ENCODE measurements around the gene FZD10. TPM values are rescaled to one million over a fixed set of nuclear protein-coding genes. Genes with fewer than 3 reads are reported as not detected.

The FZD10 gene
- polyA plus RNA-seq, 1 donor (not counting 4 experiments of a cell fraction or from before 2014, with no cell fraction given) = 0.55 TPM

GRCh38 chr12:130128790-130129735 is 33.2 kb upstream of the FZD10 start:
- Histone ChIP-seq H3K27ac (ENCODE audit: control insufficient read depth, insufficient read depth, low read length) (no peak overlapping the region), H3K27me3 (ENCODE audit: control insufficient read depth, extremely low read depth, insufficient read depth, low read length) (no peaks in the 10 kb centered on the region), H3K79me2 (ENCODE audit: control insufficient read depth, insufficient read depth, low read length) (no peaks in the 10 kb centered on the region), H3K4me1 (ENCODE audit: control insufficient read depth, extremely low read depth, insufficient read depth, low read length) (peaks cover 46% of the 10 kb centered on the region), H2AFZ (ENCODE audit: control insufficient read depth, low read length) (no peak overlapping the region), H4K20me1 (ENCODE audit: control insufficient read depth, extremely low read depth, insufficient read depth, low read length) (no peaks in the 10 kb centered on the region), H3K36me3 (ENCODE audit: control insufficient read depth in 2 of 2, extremely low read depth in 1 of 2, insufficient read depth in 2 of 2, low read length in 2 of 2) (no peaks in the 10 kb centered on the region), H3K9ac (ENCODE audit: control insufficient read depth, extremely low read depth, insufficient read depth, low read length) (no peak overlapping the region), H3K9me3 (ENCODE audit: control insufficient read depth, low read depth, low read length) (no peaks in the 10 kb centered on the region), H3K9me1 (ENCODE audit: control insufficient read depth, extremely low read depth, insufficient read depth, low read length) (peaks cover 2% of the 10 kb centered on the region), H3K4me3 (ENCODE audit: control insufficient read depth in 2 of 3, extremely low read depth in 1 of 3, insufficient read depth in 2 of 3, low read depth in 1 of 3, low read length in 3 of 3) (no peak overlapping the region), H3K4me2 (ENCODE audit: control insufficient read depth, extremely low read depth, insufficient read depth, low read depth, low read length) (no peak overlapping the region)
- TF ChIP-seq EZH2 (IDR thresholded peaks at IDR 0.05; ENCODE audit: low read length) = no peak
- no peak for TF ChIP-seq CTCF (optimal IDR thresholded peaks at IDR 0.05 in 1 of 3, IDR thresholded peaks at IDR 0.05 in 1 of 3, conservative IDR thresholded peaks at IDR 0.05 in 1 of 3; ENCODE audit: extremely low read depth in 1 of 3, insufficient read depth in 2 of 3, low read length in 3 of 3)
- no peak for DNase-seq (ENCODE audit: low read depth, low spot score)
- peak; percentile 41 for FAIRE-seq
- dilution Hi-C loops (cut with MboI; ENCODE audit: extremely low pct_ligation_motif_present, low sequenced_read_pairs) = no loop called here

GRCh38 chr12:130130346-130130745 is 31.9 kb upstream of the FZD10 start:
- H3K9me3 ChIP-seq (ENCODE audit: control insufficient read depth, low read depth, low read length) = no peaks in the 10 kb centered on the region
- TF ChIP-seq EZH2 (IDR thresholded peaks at IDR 0.05; ENCODE audit: low read length) (no peak), CTCF (optimal IDR thresholded peaks at IDR 0.05 in 1 of 3, IDR thresholded peaks at IDR 0.05 in 1 of 3, conservative IDR thresholded peaks at IDR 0.05 in 1 of 3; ENCODE audit: extremely low read depth in 1 of 3, insufficient read depth in 2 of 3, low read length in 3 of 3) (no peak)
- no peak overlapping the region for H3K27ac ChIP-seq (ENCODE audit: control insufficient read depth, insufficient read depth, low read length)
- no peak overlapping the region for H3K9ac ChIP-seq (ENCODE audit: control insufficient read depth, extremely low read depth, insufficient read depth, low read length)
- H2AFZ ChIP-seq (ENCODE audit: control insufficient read depth, low read length) = no peak overlapping the region
- peaks cover 2% of the 10 kb centered on the region for H3K9me1 ChIP-seq (ENCODE audit: control insufficient read depth, extremely low read depth, insufficient read depth, low read length)
- H3K4me3 ChIP-seq (ENCODE audit: control insufficient read depth in 2 of 3, extremely low read depth in 1 of 3, insufficient read depth in 2 of 3, low read depth in 1 of 3, low read length in 3 of 3) = no peak overlapping the region
- peaks cover 3% of the 10 kb centered on the region for H3K27me3 ChIP-seq (ENCODE audit: control insufficient read depth, extremely low read depth, insufficient read depth, low read length)
- no peaks in the 10 kb centered on the region for H4K20me1 ChIP-seq (ENCODE audit: control insufficient read depth, extremely low read depth, insufficient read depth, low read length)
- no peak for FAIRE-seq
- dilution Hi-C loops (cut with MboI; ENCODE audit: extremely low pct_ligation_motif_present, low sequenced_read_pairs) = no loop called here
- no peak overlapping the region for H3K4me2 ChIP-seq (ENCODE audit: control insufficient read depth, extremely low read depth, insufficient read depth, low read depth, low read length)
- no peaks in the 10 kb centered on the region for H3K79me2 ChIP-seq (ENCODE audit: control insufficient read depth, insufficient read depth, low read length)
- DNase-seq (ENCODE audit: low read depth, low spot score) = no peak
- H3K4me1 ChIP-seq (ENCODE audit: control insufficient read depth, extremely low read depth, insufficient read depth, low read length) = peaks cover 34% of the 10 kb centered on the region
- H3K36me3 ChIP-seq (ENCODE audit: control insufficient read depth in 2 of 2, extremely low read depth in 1 of 2, insufficient read depth in 2 of 2, low read length in 2 of 2) = no peaks in the 10 kb centered on the region

Measured in keratinocyte (primary cell).